Hematopoietic multipotent progenitor cell treated with erythropoietin and hydrocortisone succinate and interleukin-3 and kit ligand, for 17 days (in vitro differentiated cells): ENCODE results near the gene CD248.
A peak's percentile ranks its signal among the peaks of the same experiment; 100 is the strongest.
"Not testable (repeated sequence)": the region's sequence is repeated elsewhere in the genome, so short reads cannot be mapped to it uniquely, and the experiment has no call there.

ENCODE experiments used
- DNase-seq: peaks from one replicate; pipeline ENCODE4 v3.0.0-alpha.2; 2015; ENCODE audit warnings: low spot score

Gene CD248, protein sequence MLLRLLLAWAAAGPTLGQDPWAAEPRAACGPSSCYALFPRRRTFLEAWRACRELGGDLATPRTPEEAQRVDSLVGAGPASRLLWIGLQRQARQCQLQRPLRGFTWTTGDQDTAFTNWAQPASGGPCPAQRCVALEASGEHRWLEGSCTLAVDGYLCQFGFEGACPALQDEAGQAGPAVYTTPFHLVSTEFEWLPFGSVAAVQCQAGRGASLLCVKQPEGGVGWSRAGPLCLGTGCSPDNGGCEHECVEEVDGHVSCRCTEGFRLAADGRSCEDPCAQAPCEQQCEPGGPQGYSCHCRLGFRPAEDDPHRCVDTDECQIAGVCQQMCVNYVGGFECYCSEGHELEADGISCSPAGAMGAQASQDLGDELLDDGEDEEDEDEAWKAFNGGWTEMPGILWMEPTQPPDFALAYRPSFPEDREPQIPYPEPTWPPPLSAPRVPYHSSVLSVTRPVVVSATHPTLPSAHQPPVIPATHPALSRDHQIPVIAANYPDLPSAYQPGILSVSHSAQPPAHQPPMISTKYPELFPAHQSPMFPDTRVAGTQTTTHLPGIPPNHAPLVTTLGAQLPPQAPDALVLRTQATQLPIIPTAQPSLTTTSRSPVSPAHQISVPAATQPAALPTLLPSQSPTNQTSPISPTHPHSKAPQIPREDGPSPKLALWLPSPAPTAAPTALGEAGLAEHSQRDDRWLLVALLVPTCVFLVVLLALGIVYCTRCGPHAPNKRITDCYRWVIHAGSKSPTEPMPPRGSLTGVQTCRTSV

DNA sequence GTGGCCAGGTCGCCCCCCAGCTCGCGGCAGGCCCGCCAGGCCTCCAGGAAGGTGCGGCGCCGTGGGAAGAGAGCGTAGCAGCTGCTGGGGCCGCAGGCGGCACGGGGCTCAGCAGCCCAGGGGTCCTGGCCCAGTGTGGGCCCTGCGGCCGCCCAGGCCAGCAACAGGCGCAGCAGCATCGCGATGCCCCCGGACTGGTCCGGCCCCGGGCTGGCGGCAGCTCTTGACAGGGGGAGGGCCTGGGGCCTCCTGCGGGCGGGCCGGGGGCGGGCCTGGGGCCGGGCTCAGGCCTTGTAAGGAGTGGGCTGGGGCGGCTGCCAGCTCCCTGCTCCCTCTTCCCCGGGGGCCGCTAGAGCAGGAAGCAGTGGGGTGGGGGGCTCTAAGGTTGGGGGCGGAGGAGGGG lies at the start of gene CD248:
TSS of gene CD248 (minus strand) at position 196 of the 403 bp plus-strand sequence. CDS start at position 179, 17 bp downstream.
- DNase-seq: no peak

DNA sequence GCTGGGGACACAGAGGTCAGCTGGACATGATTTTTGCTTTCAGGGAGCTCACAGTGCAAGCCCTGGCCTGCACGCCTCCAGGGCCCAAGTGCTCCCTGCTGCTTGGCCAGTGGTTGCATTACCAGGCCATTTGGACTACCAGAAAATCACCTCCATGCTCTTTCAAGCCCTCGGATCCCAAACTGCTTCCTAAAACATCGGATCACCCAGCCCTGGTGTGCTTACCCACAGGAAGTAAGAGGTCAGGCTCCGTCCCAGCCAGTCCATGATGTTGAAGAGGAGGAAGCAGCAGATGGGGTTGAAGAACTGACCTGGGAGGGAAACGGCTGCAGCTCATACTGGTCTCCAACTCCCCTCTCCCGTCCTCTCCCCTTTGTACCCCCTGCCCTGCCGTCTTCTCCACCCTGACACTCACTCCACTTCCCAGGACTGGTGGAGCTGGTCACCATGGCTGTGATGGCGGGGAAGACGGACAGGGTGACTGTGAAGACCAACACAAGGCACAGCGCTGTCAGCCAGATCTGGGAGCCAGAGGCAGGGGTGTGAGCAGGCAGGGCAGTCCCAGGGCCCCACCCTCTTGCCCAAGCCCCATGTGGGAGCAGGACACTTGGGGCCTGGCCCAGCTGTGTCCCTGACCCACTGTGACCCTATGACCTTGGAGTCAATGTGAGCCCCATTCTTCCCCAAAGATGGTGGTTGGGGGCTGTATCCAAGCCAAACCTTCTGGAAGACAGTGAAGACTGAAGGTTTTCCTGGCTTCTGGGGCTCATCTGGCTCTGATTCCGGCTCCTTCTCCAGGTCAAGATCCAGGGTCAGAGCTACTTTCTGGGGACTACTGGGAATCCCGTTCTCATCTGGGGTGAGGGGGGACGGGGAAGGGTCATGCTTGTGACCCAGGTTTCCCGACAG lies 49.1 kb upstream of the CD248 start:
- no peak for DNase-seq

DNA sequence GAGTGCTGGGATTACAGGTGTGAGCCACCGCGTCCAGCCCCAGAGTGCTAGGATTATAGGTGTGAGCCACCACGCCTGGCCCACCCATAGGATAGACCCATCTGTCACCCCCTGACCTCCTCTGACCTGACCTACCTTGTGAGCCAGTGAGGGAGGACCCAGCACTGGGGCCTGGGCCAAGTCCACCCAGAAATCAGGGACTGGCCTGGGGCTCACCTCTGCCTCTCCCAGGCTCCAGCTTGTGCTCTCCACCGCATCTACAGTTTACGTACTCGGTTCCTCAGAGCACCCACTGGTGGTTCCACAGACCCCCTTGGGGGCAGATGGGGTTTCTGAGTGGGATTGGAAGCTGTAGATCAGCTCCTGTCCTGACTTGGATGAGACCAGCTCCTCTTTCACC lies 48.3 kb upstream of the CD248 start:
- DNase-seq: no peak

DNA sequence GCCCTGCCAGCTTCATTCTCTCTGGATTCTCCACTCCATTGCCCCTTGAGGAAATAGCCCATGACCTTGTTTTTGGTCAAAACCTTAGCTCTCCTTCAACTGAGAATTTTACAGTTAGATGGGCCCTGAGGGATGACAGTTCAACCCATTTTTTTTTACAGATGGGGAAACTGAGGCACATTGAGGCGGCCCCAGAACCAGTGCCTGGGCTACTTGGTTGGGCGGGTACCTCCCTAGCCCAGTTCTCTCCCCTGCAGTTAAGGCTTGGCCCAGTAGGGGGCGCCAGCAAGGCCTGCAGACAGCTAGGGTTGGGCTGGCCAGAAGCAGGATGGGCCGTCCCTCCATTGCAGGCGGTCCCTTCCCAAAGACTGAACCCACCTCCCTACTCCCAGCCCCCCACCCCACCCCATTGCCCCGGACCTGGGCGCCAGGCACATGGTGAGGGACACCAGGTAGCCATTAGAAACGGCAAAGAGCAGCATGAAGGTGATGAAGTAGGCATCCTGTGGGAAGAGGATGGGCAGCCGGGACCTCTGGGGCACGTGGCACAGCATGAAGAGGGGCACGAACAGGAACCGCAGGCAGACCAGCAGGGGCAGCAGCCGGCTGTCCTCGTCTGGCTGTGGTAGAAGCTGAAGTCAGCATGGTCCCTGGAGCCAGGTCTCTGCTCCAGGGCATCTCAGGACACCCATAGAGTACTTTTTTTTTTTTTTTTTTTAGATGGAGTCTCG lies 47.1 kb upstream of the CD248 start:
- peak; percentile 64 for DNase-seq

DNA sequence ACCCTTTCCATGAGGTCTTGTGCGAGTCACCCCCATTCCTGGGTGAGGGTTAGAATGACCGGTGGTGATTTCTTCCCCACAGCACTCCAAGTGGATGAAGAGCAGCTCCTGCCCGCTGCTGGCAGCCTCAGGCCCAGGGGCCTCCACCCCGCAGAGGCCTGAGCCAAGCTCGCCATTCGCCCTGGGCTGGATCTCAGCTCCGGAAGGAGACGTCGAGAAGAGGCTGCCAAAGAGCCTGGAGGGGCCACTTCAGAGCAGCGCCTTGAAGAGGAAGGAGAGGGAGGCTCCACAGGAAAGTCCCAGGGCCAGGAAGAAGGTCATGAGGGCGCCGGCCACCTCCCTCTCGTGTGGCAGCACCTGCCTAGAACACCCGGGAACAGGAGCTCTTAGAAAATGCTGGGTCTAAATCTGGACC lies 46.4 kb upstream of the CD248 start:
- no peak for DNase-seq

DNA sequence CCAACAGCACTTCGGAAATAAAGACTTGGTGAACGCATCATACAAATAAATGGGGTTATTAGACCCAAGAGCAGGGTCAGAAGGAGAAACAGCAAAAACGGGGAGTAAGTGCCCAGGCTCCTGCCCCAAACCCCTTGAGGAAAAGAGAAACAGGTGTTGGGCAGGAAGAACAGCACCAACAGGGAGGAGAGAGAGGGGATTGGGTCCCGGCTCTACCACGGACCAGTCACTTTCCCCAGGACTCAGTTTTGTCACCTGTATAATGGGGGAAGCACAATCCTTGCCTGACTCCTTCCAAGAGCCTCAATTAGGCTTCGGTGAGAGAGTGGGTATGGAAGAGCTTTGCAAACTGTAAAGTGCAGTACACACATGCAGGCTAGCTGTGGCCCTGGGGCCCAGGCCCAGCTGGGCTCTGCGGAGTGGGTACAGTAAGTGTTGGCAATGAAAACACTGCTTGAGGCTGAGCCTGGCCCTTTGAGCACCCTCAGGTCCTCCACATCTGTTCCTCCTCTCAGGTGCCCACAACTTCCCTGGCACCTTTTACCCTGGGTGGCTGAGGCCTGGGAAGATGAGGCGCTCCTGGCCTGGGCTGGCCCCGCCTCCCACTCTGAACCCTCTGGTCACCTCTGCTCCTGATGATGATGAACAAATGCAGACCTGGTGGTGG lies 45.8 kb upstream of the CD248 start:
- DNase-seq: no peak

DNA sequence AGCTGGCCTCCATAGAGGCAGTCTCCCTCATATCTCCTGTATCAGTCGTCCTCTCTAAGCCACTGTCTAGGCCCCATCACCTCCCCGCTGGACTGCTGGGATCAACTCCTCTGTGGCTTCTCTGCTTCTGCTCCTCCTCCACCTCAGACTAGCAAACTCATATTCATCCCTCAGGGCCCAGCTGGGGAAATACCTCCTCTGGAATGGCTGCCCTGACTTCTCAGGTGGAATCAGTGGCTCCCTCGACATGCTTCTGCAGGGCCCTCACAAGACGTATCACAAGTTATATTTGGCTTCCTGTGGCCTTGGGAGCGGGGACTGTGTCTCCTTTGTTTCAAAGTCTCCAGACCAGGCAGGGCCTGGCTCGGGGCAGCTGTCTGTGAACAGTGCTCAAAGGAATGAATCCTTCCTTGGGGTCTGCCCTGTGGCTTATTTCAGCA lies 44.7 kb upstream of the CD248 start:
- DNase-seq: no peak

DNA sequence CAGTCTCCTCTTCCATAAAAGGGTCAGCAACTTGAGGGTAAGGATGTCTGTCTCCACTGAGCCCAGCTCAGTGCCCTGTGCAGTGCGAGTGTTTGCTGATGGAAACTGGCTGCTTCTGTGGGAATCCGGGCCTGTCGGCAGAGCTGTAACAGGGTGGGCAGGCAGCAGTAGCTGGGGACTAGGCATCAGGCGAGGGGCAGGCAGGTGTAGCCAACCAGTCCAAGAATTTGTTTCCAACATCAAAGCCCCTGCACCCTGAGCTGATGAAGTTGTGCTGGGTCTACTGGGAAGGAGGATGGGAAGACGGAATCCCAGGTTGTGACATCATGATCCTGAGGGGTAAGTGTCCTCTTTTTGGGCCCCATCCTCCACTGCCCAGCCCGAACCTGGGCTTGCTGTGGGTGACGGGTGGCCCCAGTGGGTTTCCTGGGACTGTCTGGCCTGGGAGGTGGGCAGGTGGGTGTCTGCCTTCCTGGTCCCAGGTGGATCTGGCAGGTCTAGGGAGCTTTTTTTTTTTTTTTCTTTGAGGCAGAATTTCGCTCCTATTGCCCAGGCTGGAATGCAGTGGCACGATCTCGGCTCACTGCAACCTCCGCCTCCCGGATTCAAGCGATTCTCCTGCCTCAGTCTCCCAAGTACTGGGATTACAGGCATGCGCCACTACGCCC lies 43.7 kb upstream of the CD248 start:
- no peak for DNase-seq

DNA sequence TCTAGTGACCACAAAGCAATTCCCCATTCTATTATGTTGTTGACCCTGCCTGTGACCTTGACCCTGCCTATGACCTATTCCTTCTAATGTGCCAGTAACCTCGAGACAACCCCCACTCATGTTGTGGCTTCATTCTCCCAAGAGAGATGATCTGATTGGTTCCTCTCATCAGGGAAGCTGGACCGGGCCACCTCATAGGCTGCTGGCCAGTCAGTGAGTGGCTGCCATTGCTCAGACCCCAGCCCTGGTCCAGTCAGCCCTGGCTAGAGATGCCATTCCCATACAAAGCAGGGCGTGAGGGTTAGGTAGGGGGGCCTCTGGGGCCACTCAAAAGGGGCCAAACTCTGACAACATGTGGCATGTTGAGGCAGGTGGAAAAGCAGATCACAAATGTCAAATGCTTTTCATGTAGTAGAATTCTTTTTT lies 42.8 kb upstream of the CD248 start:
- DNase-seq: no peak

DNA sequence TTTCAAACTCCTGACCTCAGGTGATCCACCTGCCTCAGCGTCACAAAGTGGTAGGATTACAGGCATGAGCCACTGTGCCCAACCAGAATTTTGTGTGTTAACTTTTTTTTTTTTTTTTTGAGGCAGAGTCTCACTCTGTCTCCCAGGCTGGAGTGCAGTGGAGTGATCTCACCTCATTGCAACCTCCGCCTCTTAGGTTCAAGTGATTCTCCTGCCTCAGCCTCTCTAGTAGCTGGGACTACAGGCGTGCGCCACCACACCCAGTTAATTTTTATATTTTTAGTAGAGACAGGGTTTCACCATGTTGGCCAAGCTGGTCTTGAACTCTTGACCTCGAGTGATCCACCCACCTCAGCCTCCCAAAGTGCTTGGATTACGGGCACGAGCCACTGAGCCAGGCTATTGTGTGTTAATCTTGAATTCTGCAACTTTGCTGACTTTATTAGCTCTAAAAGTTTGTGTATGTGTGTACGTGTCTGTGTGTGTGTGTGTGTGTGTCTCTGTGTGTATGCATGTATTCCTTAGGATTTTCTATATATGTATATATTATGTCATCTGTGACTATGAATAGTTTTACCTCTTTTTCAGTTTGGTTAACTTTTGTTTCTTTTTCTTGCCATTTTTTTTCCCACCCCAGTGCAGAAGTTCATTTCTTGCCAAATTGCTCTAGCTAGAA lies 33.9 kb upstream of the CD248 start:
- DNase-seq: not testable (repeated sequence)

DNA sequence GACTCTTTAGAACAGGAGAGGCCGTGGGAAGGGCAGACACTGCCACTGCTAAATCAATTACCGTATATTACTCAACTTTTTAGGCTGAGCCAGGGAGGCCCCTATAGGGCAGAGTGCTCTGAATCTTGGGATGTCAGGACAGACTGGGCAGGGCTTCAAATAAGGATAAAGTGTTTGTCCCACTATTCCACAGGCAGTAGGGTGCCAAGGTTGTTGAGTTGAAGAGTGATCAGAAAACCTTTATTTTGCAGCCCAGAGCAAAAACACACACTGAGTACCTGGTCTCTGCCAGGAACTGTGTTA lies 32.2 kb upstream of the CD248 start:
- no peak for DNase-seq

DNA sequence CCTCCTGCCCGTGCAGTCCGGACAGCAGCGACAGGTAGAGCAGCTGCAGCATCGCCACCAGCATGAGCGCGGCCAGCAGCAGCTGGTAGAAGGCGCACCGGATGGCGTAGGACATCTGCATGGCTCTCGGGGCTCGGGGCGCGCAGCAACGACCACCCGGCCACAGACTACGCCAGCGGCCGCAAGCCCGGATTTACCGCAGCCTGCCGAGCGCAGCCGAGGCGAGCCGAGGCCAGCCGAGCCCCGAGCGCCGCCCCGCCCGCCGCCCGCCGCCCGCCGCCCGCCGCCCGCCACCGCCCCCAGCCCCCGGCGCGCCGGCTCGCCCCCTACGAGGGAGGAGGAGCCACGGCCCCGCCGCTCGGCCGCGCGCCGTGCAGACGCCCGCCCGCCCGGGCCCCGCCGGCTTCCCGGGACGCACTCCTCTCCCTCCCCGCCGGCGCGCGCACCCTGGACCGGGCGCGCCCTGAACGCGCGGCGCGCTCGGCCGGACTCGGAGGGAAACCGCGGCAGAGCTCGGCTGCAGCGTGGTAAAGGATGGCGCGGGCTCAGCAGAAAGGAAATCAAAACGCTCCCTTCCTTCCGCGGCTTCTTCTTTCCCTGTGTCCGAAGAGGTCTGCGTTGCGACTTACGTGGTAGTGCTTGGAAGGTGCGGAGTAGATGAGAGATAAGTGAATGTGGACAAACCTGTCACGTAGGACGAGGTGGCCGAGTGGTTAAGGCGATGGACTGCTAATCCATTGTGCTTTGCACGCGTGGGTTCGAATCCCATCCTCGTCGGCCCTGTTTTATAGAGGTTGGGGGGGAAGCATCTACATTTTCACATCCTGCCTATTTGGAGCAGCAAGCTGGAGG lies 30.8 kb upstream of the CD248 start, which contains the start of gene B4GAT1:
TSS of gene B4GAT1 (minus strand) at position 205 of the 852 bp plus-strand sequence. CDS start at position 121, 84 bp downstream.
- DNase-seq: peak; percentile 47

DNA sequence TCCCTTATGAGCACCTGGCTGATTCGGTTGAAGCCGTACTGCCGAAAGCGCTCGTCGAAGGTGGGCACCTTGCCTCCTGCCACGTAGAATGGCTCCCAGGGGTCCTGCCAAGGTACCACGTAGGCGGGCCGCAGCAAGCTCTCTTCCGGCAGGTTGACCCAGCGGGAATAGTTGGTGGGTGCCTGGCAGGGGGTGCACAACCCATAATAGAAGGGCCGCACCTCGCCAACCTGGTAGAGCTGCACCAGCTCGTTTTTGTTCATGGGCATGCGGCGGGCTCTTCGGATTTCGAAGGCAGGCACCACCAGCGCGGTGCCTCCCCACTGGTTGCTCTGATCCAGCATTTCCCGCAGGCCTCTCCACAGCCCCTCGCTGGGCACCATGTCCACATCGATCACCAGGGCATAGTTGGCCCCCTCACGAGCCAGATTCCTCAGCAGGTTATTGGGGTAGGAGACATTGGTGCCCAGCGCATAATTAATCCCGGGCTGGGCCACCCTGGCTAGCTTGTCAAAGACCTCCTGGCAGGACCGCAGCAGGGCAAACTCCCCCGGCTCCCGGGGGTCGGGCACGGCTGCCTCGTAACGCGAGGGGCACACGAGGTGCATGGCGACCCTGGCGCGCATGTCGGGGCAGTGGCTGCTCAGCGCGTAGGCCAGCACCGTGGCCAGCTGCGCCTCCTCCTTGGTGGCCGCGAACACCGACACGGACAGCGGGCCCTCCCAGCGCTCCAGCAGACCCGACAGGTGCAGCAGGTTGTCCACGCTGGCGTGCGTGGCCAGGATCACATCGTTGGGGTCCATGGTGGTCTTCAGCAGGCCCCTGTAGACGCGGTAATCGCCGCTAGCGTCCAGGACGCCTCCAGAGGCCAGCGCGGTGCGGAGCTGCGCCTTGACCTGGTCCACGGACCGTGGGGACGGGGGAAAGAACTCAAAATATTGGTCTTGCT lies 29.9 kb upstream of the CD248 start:
- no peak for DNase-seq

DNA sequence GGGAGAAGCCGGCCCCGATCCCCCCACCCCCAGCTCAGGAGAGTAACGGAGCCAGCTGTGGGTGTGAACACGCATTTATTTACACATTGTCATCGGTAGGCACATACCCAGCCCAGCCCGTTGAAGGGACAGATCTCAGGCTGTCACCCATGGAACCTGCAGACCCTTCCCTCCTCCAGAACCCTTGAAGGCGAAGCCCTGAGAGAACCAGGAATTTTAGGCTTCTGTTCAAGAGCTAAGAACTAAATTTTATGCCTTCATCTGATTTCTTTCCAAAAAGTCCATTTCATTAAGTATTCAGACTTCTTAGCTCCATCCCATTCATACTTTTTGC lies 28.4 kb upstream of the CD248 start:
- no peak for DNase-seq

DNA sequence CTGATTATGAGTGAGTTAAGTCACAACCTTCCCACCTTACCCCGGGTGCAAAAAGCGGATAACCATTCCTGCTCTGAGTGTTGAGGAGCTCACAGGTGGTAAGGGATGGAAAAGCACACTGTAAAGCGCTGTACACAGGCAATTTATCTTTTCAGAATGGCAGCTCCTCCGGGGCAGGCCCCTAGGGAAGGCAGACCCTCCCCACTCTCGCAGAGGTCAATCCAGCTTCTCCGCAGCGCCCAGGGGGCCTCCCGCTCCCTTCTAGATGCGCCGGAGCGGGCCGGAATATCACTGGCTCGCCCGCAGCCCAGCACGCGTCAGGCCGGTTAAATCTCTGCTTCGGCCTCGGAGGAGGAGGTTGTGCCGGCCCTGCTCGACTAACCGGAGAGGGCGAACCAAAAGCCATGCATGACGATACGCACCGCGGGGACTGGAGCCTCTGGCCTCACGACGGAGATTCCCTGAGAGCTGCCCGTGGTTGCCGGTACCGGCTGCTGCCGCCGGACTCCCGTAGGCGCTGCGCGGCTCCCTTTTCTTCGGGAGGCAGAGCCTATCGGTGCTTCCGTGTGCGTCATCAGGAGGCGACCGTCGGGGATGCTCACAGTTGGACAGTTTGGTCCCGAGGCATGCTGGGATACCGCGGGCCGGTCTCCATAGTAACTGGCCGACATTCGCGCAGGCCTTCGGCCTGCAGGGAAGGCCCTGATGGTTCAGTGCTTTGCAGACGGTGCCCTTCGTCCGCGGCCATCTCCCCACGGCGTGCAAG lies 27.9 kb upstream of the CD248 start, which contains the start of gene BRMS1:
TSS of gene BRMS1 (minus strand) at position 555 of the 766 bp plus-strand sequence. CDS start 2,870 bp downstream, outside the sequence.
- peak; percentile 98 for DNase-seq

DNA sequence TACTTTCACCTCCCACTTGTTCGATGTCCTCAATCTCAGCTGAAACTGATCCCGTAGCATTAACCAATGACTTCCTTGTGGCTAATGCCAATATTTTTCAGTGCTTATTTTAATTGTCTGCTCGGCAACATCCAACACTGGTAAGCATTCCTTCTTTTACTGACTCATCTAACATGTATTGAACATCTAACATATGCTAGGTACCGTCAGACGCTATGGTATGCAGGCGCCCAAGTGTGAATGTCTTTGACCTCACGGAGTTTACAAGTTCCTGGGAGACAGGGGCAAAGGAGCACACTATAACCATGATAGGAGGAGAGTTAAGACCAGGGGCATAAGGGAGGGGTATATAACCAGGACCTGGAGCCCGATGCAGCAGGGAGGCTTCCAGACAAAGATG lies 26.3 kb upstream of the CD248 start:
- no peak for DNase-seq
